ENCODE measurements around the gene HOXB5. TPM values are rescaled to one million over a fixed set of nuclear protein-coding genes. Genes with fewer than 3 reads are reported as not detected.
A peak's percentile ranks its signal among the peaks of the same experiment; 100 is the strongest.

Gene HOXB5
- total and polyA plus RNA-seq, 2 of the 4 experiments (the other 2 are of a cell fraction) = 0.54 to 18.0 TPM

DNA sequence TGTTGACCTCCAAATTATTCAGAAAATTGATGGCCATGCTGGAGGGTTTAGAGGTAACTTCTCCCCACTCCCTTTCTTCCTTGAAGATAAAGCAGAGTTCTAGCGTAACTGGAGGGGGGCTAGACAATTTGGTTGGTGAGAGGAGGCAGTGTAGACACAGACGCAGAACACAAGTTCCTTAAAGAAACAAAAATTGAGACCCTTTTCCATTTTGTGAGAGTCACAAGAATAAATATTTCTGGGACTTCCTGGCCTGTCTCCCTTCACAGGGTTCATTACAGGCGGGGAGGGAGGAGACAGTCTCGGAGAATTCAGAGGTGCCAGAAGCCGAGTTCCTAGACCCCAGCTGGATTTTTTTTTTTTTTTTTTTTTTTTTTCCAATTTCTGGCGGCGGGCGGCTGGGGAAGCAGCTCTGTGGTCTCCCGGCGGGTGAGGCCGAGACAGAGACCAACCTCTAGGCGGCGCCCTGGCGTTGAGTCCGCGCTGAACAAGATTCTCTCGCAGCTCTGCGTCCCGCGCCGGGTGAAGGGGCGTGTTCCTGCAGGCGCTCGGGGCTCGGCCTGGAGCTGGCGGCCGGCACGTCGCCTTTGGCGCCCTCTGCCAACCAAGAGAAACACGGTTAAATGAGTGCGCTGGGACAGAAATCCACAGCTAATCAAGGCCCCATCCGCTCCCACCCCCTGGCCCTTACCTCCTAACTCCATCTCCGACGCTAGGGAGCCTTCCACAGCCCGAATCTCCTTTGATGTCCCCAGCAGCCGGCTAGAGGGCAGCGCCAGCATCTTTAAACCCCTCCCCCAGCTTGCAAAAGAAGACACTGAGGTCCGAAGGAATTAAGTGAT is 42.8 kb upstream of the HOXB5 start:
- H2BK5ac ChIP-seq (ENCODE audit: low read depth, low read length, poor library complexity, severe bottlenecking) = no peak overlapping the region
- H3K36me3 ChIP-seq (ENCODE audit: control insufficient read depth, insufficient read depth, low read length) = no peaks in the 10 kb centered on the region
- H3K9ac ChIP-seq (ENCODE audit: low read depth, low read length) = no peak overlapping the region
- intact Hi-C loops (cut with micrococcal nuclease) (no loop called here), dilution Hi-C loops (cut with HindIII; ENCODE audit: low sequenced_read_pairs, unreplicated experiment) (no loop called here), in situ Hi-C loops (cut with MboI; ENCODE audit: low sequenced_read_pairs) (no loop called here)
- no peaks in the 10 kb centered on the region for H3K79me1 ChIP-seq (ENCODE audit: low read depth in 1 of 2, low read length in 2 of 2)
- 2% methylated on average over 11 of the region's 39 CpGs; no CpG with 5 or more reads in 1 of the 2 experiments for WGBS, 2 experiments (ENCODE audit: extremely low coverage in 2 of 2, insufficient read length in 1 of 2)
- H3K4me3 ChIP-seq (ENCODE audit: insufficient read depth, low read depth, low read length) = no peak overlapping the region
- H3K4ac ChIP-seq (ENCODE audit: low read depth, low read length) = no peak overlapping the region
- no TSS peak for BruUV-seq (replicated peaks)
- ChIA-PET CTCF (interaction anchor here (0.7 to 1.4 kb wide), 4 partner anchors 9 to 45 kb away, joined by 3 to 4 read pairs (median 4); no protein-coding TSS in a partner anchor), POLR2A (ENCODE audit: unreplicated experiment) (no interaction called here)
- no peak overlapping the region for H3K18ac ChIP-seq (ENCODE audit: low read depth, low read length)
- peak overlapping the region; percentile 63 for H2AFZ ChIP-seq (replicated peaks; ENCODE audit: low read length, poor library complexity)
- no peaks in the 10 kb centered on the region; the same call in 1 of the 2 replicates for H4K20me1 ChIP-seq (ENCODE audit: insufficient read depth, low read length)
- no peak overlapping the region for H3K56ac ChIP-seq (ENCODE audit: extremely low read depth, insufficient read depth, low read length)
- H4K5ac ChIP-seq (ENCODE audit: low read depth, low read length) = no peak overlapping the region
- H3K9me3 ChIP-seq (ENCODE audit: control insufficient read depth, insufficient read depth, low read length) = peaks cover 30% of the 10 kb centered on the region
- H3K27me3 ChIP-seq (ENCODE audit: control insufficient read depth, insufficient read depth, low read length) = peaks cover 99% of the 10 kb centered on the region
- H4K8ac ChIP-seq (ENCODE audit: low read depth in 2 of 2, low read length in 2 of 2) = no peak overlapping the region
- no peak overlapping the region for H4K91ac ChIP-seq (ENCODE audit: insufficient read depth, low read depth, low read length)
- no peak overlapping the region for H3K27ac ChIP-seq (ENCODE audit: insufficient read depth, low read length)
- H2AK5ac ChIP-seq (ENCODE audit: low read depth, low read length) = no peak overlapping the region
- peak; percentile 48 for DNase-seq
- peak; percentile 82 for ATAC-seq (ENCODE audit: low read depth)
- no peak overlapping the region for H3K14ac ChIP-seq (replicated peaks; ENCODE audit: low read depth, low read length)
- H2BK120ac ChIP-seq (ENCODE audit: low read depth, low read length) = no peak overlapping the region
- H3K23ac ChIP-seq (ENCODE audit: low read depth, low read length) = no peak overlapping the region; the same call in 1 of the 2 replicates
- no peak; the same call in 1 of the 2 replicates for TF ChIP-seq RAD21 (IDR thresholded peaks at IDR 0.05; ENCODE audit: low read length)
- TF ChIP-seq, protein P1, sequence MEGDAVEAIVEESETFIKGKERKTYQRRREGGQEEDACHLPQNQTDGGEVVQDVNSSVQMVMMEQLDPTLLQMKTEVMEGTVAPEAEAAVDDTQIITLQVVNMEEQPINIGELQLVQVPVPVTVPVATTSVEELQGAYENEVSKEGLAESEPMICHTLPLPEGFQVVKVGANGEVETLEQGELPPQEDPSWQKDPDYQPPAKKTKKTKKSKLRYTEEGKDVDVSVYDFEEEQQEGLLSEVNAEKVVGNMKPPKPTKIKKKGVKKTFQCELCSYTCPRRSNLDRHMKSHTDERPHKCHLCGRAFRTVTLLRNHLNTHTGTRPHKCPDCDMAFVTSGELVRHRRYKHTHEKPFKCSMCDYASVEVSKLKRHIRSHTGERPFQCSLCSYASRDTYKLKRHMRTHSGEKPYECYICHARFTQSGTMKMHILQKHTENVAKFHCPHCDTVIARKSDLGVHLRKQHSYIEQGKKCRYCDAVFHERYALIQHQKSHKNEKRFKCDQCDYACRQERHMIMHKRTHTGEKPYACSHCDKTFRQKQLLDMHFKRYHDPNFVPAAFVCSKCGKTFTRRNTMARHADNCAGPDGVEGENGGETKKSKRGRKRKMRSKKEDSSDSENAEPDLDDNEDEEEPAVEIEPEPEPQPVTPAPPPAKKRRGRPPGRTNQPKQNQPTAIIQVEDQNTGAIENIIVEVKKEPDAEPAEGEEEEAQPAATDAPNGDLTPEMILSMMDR (conservative IDR thresholded peaks at IDR 0.05; ENCODE audit: low read depth, low read length) = peak; percentile 54
- TF ChIP-seq MXI1 (IDR thresholded peaks at IDR 0.05; ENCODE audit: borderline replicate concordance, low read depth, low read length) = no peak
- no peaks in the 10 kb centered on the region for H3K9me1 ChIP-seq (ENCODE audit: insufficient read depth, low read length)
- no peaks in the 10 kb centered on the region for H3K4me1 ChIP-seq (ENCODE audit: control insufficient read depth, insufficient read depth, low read length)
- no peak overlapping the region for H2BK20ac ChIP-seq (ENCODE audit: low read depth, low read length)
- H3K4me2 ChIP-seq (ENCODE audit: low read depth, low read length) = no peak overlapping the region
- H2AK9ac ChIP-seq (replicated peaks; ENCODE audit: low read depth, low read length, poor library complexity) = no peak overlapping the region
- H2BK15ac ChIP-seq (ENCODE audit: low read depth, low read length) = no peak overlapping the region
